LoVo (cell line): Measurements from ENCODE around the gene SLC40A1.
A peak's percentile ranks its signal among the peaks of the same experiment; 100 is the strongest.

Experiments
- DNase-seq: peaks from one replicate; pipeline ENCODE4 v3.0.0-alpha.2; 2016; ENCODE audit warnings: low spot score

The SLC40A1 gene

DNA sequence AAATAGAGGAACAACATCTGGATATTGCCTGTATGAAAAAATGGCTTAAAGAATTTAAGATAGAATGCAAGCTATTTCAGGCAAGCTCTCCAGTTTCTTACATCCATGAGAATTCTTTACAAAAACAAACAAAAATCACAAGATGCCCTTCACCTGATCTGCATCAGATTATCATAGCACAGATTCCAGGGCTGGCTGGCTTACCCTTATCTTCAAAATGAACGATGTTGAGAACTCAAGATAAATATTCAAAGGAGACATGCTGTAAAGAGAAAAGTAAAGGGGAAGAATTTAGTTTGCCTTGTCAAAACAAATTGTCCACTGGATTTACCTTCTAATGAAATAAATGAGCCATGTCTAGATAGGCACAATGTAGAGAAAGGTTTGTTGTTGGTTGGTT is 18.7 kb upstream of the SLC40A1 start:
- no peak for DNase-seq

DNA sequence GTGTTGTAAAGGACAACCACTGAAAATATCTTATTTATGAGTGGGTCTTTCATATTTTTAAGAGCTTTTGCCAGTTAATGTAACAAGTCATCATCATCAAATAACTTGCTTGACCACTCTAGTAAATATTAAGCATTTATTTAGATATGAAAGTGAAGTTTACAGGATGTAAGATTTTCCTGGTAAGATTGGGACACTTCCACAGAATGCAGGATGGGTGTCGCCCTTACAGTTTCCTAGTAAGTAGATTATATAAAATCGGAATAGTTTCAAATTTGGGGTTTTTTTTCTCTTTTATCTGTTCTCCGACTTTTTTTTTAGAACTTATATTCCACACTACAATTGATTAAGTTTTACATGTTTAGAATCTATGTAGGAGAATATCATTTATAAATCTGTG is 14.8 kb upstream of the SLC40A1 start:
- DNase-seq: no peak

DNA sequence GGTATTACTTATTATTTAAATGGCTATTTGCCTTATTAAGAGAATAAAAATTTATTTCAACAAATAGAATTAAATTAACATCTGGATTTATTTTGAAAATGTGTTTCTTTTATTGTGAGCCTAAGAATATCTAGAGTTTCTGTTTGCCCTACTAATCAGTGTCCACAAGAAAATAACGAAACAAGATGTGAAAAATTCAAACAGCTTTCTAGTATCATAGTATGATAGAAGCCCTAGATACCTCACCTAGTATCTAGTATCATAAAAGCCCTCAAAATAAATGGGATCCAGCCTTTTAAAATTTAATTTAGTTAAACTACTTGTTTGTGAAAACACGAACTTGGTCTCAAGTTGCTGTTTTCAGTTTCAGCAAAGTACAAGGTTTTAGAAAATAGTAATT is 13.7 kb upstream of the SLC40A1 start:
- DNase-seq: no peak

DNA sequence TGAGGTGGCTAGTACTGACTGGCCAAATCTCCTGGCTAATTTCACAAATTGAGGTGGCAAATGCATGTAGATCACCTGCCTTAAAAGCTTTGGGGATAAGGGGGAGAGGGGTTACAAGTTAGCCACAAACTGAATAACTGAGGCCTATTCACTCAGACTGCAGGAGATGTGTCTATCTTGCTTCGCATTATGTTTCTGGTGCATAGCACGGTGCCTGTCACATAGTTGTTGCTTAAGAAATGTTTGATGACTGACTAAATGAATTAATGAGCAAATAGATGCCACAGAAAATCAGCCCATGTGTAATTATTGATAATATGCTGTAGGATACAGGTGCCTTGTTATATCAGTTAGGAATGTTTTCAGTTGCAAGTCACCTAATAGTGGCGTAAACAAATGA is 12.5 kb upstream of the SLC40A1 start:
- no peak for DNase-seq

DNA sequence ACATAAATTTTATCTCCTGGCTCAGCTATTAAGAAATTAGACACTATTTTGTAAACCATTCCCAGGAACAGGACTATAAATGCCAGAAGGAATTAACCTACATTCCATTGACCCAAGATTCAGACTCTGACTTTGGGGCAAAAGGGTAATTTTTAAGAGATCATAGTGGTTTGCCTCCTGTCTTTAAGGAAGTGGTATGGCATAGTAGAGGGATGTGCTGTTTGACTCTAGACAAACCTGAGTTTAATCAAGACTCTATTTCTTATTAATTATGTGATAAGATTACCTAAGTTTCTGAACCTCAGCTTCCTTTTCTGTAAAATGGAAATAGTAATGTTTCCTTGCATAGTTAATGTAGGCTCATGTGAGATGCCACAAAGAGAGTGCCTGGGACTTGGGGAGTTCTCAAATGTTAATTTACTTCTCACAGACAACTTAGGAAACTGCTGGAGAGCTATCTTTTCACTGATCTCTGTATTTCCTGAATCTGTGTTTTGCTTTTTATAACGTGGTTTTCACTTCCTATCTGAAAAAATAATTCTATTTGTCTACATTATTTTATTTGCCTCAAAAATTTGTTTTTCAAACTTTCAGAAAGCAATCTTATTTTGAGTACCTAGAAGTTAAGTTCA is 11.9 kb upstream of the SLC40A1 start:
- no peak for DNase-seq

DNA sequence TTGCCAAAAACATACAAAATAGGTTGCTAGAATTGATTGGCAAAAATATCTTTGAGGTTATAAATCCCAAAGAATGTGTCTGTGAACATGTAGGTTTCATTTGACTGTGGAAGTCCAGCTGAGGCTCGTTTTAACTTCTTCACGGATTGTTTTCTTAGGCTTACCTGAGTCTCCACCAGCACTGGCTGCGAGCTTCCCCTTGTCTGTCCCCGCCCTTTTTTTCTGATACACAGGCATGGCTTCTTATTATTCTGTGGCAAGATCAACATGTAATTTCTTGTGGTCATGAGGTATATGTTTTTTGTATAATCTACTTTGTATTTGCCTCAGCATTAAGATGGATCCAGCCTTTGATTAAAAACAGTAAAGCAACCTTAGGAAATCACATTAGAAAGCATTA is 7.2 kb upstream of the SLC40A1 start:
- no peak for DNase-seq

- DNase-seq: no peak
Observed at GRCh38 chr2:189585226-189585756, 4.7 kb upstream of the SLC40A1 start.

GRCh38 chr2:189584686-189585085 is 4.1 kb upstream of the SLC40A1 start:
- no peak for DNase-seq

DNA sequence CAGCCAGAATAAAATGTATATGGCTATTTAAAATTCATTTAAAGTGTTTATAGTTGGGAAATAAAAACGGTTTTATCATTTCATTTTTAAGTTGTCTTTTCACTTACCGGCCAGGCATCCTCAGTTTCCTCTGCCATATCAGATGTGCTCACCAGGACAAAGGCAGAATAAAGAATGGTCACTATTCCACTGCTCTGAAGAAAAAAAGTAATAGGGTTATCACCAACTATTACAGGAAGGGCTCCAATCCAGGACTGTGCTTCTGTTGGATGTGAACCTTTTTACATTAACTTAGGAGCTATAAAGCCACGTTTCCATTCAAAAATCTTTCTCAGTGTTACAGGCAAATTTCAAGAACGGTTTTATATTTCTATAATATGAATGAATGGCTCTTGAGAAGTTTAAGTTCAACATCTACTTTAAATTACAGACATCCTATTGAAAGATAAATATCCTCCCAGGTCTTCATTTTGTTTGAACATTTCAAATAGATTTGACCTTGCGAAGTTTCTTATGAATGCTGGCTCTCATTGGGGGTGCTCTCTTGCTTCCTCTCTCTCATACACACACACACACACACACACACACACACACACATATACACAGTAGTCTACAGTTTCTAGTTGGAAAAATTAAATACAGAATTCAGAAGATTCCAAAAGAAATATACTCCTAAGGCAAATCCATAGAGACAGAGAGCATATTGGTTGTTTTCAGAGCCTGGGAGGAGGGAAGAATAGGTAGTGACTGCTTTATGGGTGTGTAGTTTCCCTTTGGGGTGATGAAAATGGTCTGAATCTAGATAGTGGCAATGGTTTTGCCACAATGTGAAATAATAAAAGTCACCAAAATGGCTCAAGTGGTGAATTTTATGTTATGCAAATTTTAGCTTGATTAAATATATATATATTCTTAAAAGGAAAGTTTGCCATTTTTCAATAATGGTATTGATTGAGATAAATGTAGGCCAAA is 2.9 kb upstream of the SLC40A1 start:
- DNase-seq: no peak

DNA sequence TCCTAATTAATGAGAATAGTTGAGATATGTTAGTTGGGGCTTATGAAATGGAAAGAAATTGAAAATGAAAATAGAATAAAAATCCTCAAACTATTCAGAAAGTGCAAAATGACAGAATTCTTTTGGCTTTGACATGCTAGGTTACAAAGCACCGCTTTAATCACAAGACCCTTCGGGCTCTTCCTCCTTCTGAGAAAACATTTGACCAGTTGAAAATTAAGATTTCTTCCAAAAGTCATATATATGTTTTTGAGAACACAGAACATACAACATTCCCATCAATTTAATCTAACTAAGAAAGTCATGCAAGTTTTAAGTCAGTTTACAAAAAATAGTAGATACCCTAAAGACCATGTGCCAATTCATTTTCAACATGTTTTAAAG is 2.2 kb upstream of the SLC40A1 start:
- DNase-seq: no peak

GRCh38 chr2:189582140-189582808 is 1.7 kb upstream of the SLC40A1 start:
- no peak for DNase-seq

- DNase-seq: no peak
Observed at GRCh38 chr2:189581354-189582139, 961 bp upstream of the SLC40A1 start.

GRCh38 chr2:189580241-189580651 is 340 bp downstream of the SLC40A1 start:
- DNase-seq: no peak

DNA sequence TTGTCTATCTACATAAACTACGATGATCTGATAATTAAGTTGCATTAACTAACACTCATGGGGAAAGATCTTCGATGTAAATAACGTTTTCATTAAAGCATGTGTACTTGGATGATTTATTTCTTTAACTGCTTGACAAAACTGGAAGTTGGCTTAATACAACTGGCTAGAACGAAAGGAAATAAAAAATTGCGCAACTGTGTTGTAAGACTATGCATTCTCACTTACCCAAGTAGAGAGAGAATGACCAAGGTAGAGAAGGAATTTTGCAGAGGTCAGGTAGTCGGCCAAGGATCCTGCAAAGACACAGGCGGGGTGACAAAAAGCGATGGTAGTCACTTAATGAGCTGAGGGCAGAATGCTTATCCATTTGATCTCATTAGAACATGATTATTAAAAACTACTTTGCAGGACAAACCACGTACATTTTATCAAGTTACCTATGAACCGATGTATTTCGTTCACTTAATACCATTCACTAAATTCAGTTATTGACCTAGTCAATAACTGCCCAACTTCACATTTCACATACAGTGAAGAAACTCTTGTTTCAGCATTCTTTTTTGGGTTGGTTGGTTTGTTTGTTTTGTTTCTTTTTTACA is 900 bp downstream of the SLC40A1 start:
- DNase-seq: no peak

GRCh38 chr2:189578272-189578950 is 2.2 kb downstream of the SLC40A1 start:
- DNase-seq: no peak

GRCh38 chr2:189577121-189577520 is 3.5 kb downstream of the SLC40A1 start:
- DNase-seq: no peak

- no peak for DNase-seq
Observed at GRCh38 chr2:189576396-189576795, 4.2 kb downstream of the SLC40A1 start.

GRCh38 chr2:189574793-189575475 is 5.7 kb downstream of the SLC40A1 start:
- DNase-seq: peak; percentile 37

GRCh38 chr2:189570570-189571031 is 10.0 kb downstream of the SLC40A1 start:
- DNase-seq: no peak

GRCh38 chr2:189569295-189569910 is 11.2 kb downstream of the SLC40A1 start:
- no peak for DNase-seq
